HL-60 (cell line): ENCODE data around the gene RECQL5.

Experiments used
- DNase-seq, 2 experiments: peaks; one replicate each; pipeline ENCODE4 v3.0.0-alpha.2; 2010 to 2020; ENCODE audit warnings: low read depth in 1 of 2, low spot score in 1 of 2
- H3K27ac ChIP-seq: fragments of 250-450 bp; sonication (Bioruptor Pico); replicated peaks from 2 replicates; pipeline ENCODE4 v1.5.1; 2020; ENCODE audit warnings: mild to moderate bottlenecking, moderate library complexity
- H3K27me3 ChIP-seq: fragments of 250-450 bp; sonication (Bioruptor Pico); 2 replicates; pipeline ENCODE4 v1.5.1; 2021; ENCODE audit warnings: mild to moderate bottlenecking, moderate library complexity; ENCODE audit not compliant: insufficient read depth, poor library complexity, severe bottlenecking
- H3K4me3 ChIP-seq: replicated peaks from 2 replicates; pipeline ENCODE4 v1.5.1; 2011; ENCODE audit warnings: mild to moderate bottlenecking, control low read depth, low read length; ENCODE audit not compliant: insufficient read depth
- GABPA ChIP-seq: IDR thresholded peaks from 2 replicates; pipeline ENCODE4 v1.6.1; 2012; ENCODE audit warnings: low read depth
- POLR2AphosphoS5 ChIP-seq: IDR thresholded peaks from 2 replicates; pipeline ENCODE4 v1.6.1; 2012; ENCODE audit warnings: low read depth
- SPI1 ChIP-seq: IDR thresholded peaks from 2 replicates; pipeline ENCODE4 v1.6.1; 2012; ENCODE audit warnings: low read depth, mild to moderate bottlenecking, borderline replicate concordance
- TF ChIP-seq, protein P1 (sequence below): IDR thresholded peaks from 2 replicates; pipeline ENCODE4 v1.6.1; 2012; ENCODE audit warnings: low read depth; ENCODE audit not compliant: insufficient replicate concordance
- TF ChIP-seq, protein P2 (sequence below): IDR thresholded peaks from one replicate; pipeline ENCODE4 v1.5.1; 2011; ENCODE audit warnings: low read length, control low read depth, inconsistent platforms; ENCODE audit not compliant: insufficient read depth

Gene RECQL5

DNA sequence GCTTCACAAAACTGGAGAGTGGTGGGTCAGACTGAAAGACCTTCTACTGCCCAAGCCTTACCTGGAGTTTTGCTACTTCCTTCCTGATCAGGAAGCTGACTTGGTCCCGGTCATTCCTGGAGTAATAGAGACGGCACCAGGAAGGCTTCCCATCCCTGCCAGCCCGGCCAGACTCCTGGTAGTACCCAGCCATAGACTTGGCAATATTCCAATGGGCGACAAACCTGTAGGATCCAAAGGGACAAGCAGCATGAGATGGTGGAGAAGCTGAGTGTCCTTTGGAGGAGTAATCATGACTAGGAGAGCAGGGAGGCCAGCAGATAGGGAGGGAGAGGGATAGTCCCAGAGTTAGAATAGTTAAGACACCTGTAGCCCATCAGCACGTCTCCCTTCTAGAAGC is 8.7 kb downstream of the RECQL5 start:
- TF ChIP-seq SPI1, result no peak
- TF ChIP-seq, protein P1, sequence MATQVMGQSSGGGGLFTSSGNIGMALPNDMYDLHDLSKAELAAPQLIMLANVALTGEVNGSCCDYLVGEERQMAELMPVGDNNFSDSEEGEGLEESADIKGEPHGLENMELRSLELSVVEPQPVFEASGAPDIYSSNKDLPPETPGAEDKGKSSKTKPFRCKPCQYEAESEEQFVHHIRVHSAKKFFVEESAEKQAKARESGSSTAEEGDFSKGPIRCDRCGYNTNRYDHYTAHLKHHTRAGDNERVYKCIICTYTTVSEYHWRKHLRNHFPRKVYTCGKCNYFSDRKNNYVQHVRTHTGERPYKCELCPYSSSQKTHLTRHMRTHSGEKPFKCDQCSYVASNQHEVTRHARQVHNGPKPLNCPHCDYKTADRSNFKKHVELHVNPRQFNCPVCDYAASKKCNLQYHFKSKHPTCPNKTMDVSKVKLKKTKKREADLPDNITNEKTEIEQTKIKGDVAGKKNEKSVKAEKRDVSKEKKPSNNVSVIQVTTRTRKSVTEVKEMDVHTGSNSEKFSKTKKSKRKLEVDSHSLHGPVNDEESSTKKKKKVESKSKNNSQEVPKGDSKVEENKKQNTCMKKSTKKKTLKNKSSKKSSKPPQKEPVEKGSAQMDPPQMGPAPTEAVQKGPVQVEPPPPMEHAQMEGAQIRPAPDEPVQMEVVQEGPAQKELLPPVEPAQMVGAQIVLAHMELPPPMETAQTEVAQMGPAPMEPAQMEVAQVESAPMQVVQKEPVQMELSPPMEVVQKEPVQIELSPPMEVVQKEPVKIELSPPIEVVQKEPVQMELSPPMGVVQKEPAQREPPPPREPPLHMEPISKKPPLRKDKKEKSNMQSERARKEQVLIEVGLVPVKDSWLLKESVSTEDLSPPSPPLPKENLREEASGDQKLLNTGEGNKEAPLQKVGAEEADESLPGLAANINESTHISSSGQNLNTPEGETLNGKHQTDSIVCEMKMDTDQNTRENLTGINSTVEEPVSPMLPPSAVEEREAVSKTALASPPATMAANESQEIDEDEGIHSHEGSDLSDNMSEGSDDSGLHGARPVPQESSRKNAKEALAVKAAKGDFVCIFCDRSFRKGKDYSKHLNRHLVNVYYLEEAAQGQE, result no peak
- no peak for DNase-seq
- no peak overlapping the region for H3K27ac ChIP-seq
- no peak overlapping the region for H3K4me3 ChIP-seq
- no peaks in the 10 kb centered on the region for H3K27me3 ChIP-seq

DNA sequence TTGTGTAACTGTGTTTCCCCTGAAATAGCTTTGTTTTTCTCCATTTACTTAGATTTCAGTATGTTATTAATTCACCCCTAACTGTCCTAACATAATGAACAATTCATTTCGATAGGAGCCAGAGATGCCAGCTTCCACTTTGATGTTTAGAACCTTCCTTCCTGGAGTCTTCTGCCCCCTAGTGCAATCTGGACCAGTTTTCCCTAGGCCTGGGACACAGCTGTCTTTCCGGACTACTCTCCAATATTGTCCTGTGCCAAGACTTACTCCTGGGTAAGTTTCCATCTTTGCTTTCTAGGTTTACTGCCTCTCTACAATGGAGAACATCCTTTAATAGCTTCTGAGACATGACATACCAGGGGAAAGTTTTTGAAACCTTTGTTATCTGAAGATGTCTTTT is 12.8 kb downstream of the RECQL5 start:
- H3K4me3 ChIP-seq, result no peak overlapping the region
- DNase-seq, result no peak
- no peaks in the 10 kb centered on the region for H3K27me3 ChIP-seq
- TF ChIP-seq, protein P2, sequence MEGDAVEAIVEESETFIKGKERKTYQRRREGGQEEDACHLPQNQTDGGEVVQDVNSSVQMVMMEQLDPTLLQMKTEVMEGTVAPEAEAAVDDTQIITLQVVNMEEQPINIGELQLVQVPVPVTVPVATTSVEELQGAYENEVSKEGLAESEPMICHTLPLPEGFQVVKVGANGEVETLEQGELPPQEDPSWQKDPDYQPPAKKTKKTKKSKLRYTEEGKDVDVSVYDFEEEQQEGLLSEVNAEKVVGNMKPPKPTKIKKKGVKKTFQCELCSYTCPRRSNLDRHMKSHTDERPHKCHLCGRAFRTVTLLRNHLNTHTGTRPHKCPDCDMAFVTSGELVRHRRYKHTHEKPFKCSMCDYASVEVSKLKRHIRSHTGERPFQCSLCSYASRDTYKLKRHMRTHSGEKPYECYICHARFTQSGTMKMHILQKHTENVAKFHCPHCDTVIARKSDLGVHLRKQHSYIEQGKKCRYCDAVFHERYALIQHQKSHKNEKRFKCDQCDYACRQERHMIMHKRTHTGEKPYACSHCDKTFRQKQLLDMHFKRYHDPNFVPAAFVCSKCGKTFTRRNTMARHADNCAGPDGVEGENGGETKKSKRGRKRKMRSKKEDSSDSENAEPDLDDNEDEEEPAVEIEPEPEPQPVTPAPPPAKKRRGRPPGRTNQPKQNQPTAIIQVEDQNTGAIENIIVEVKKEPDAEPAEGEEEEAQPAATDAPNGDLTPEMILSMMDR, result no peak
- no peak for TF ChIP-seq SPI1
- TF ChIP-seq GABPA, result no peak
- TF ChIP-seq, protein P1, result no peak
- no peak for TF ChIP-seq POLR2AphosphoS5
- H3K27ac ChIP-seq, result no peak overlapping the region

DNA sequence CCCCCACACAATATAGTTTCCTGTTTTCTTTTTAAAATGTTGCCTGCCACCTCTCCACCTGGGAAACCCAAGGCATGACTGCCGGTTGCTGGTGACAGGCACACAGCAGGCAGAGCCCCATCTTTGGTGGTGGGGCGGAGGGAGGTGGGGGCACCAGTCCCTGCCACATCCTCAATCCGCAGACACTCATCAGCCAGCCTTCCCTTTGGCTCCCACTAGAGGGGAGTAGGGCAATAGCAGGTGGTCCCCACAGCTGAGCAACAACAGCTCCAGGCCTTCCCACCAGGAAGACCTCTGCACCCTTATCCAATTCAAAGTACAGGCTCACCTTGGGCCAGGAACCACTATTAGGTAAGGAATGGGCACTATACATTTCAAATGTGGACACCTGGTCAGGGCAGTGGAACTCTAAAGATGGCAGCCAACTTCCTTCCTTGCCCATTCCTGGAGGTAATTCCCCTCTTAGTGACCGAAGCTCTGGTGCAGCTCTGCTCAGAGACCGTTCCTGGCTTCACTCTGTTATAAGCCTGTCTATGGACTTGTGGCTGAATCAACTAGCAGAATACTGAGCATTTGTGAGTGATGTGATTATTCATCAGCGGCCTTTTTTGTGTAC is 13.9 kb downstream of the RECQL5 start:
- Histone ChIP-seq H3K27me3 (no peaks in the 10 kb centered on the region), H3K4me3 (no peak overlapping the region), H3K27ac (no peak overlapping the region)
- peak in 1 of 2 experiments; percentile 24 for DNase-seq
- TF ChIP-seq, protein P2, result peak; percentile 75
- no peak for TF ChIP-seq POLR2AphosphoS5

DNA sequence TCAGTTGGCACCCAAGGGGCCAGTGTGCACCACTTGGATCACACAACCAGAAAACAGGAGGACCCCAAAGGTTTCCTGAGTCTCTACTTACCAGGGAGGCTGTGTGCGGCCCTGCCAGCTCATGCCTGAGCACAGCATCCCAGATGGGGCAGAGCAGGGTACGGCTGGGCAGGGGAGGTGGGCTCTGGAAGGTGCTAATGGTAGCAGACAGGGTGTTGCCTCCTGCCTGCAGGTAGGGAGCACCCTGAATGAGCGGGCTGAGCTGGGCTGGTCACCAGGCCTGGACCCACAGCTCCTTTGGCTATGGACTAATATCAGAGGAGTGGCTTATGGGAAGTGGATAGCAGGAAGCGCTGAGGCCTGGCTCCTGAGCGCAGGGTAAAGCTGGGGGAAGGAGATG is 14.6 kb downstream of the RECQL5 start:
- TF ChIP-seq POLR2AphosphoS5 (no peak), SPI1 (no peak), GABPA (no peak)
- TF ChIP-seq, protein P2, result no peak
- TF ChIP-seq, protein P1, result no peak
- Histone ChIP-seq H3K27ac (no peak overlapping the region), H3K27me3 (no peaks in the 10 kb centered on the region), H3K4me3 (no peak overlapping the region)
- no peak for DNase-seq
